Uterus (tissue), 4 donors: ENCODE results near the gene SRSF11. TPM values are rescaled to one million over a fixed set of nuclear protein-coding genes. Genes with fewer than 3 reads are reported as not detected.
"Not testable (repeated sequence)": the region's sequence is repeated elsewhere in the genome, so short reads cannot be mapped to it uniquely, and the experiment has no call there.

ENCODE experiments used
- DNase-seq, 2 donors: peaks; one replicate each; pipeline ENCODE4 v3.0.0-alpha.2; 2019 to 2020
- H3K27ac ChIP-seq, 2 donors: fragments of 200-600 bp; sonication (generic); 1 replicate in 1 of 2; 2 replicates in 1 of 2; pipeline ENCODE4 v1.5.1; 2016 to 2018
- H3K27me3 ChIP-seq, 2 donors: fragments of 200-600 bp; sonication (generic); one replicate each; pipeline ENCODE4 v1.5.1; 2018 to 2019; ENCODE audit warnings: control low read depth in 1 of 2
- H3K36me3 ChIP-seq, 2 donors: fragments of 200-600 bp; sonication (generic); one replicate each; pipeline ENCODE4 v1.5.1; 2019; ENCODE audit warnings: control low read depth in 1 of 2
- H3K4me1 ChIP-seq, 2 donors: fragments of 200-600 bp; sonication (generic); one replicate each; pipeline ENCODE4 v1.5.1; 2018 to 2019; ENCODE audit warnings: control low read depth in 1 of 2
- H3K4me3 ChIP-seq, 2 donors: fragments of 200-600 bp; sonication (generic); 1 replicate in 1 of 2; 2 replicates in 1 of 2; pipeline ENCODE4 v1.5.1; 2018 to 2019; ENCODE audit warnings: mild to moderate bottlenecking in 1 of 2
- H3K9me3 ChIP-seq, 2 donors: fragments of 200-600 bp; sonication (generic); one replicate each; pipeline ENCODE4 v1.5.1; 2019; ENCODE audit warnings: control low read depth in 1 of 2
- CTCF ChIP-seq, 4 experiments: fragments of 200-600 bp in 2 of 4; fragments of 450-650 bp in 2 of 4; sonication (generic) in 2 of 4; IDR thresholded peaks; one replicate each; pipeline ENCODE4 v1.5.1; 2016 to 2019; ENCODE audit warnings: antibody characterized with exemption in 4 of 4, mild to moderate bottlenecking in 2 of 4, moderate library complexity in 1 of 4
- POLR2A ChIP-seq, 2 donors: fragments of 450-650 bp; IDR thresholded peaks; one replicate each; pipeline ENCODE4 v1.6.1; 2016; ENCODE audit warnings: antibody characterized with exemption in 2 of 2, mild to moderate bottlenecking in 1 of 2, moderate library complexity in 1 of 2
- intact Hi-C: fragments of 100-400 bp; cut with DNase I; formaldehyde crosslinking; loops from one replicate; pipeline ENCODE4 v1.15.1; 2023; ENCODE audit warnings: low total_unique reads
- total RNA-seq, 4 donors: library from RNA; depleted of rRNA in 3 of 4; stranded (reverse); fragments of >200 nt in 3 of 4; gene quantifications; one replicate each; pipeline versions ENCODE4 v1.1.0 to v1.2.4, GENCODE V29; 2014 to 2023
- donor health status: DM: yes; HTN: yes; CAD: no.

Gene SRSF11
- total RNA-seq, 4 donors from 2014 or later = 172 to 316 (median 237) TPM

- no peak for TF ChIP-seq CTCF (IDR thresholded peaks at IDR 0.05)
- no peak for TF ChIP-seq POLR2A (IDR thresholded peaks at IDR 0.05)
- intact Hi-C loops = no loop called here
- DNase-seq = no peak
- no peak overlapping the region for H3K27ac ChIP-seq
- H3K4me3 ChIP-seq = peak overlapping the region in 1 of 2 donors; percentile 82
- no peaks in the 10 kb centered on the region for H3K27me3 ChIP-seq
- no peaks in the 10 kb centered on the region for H3K9me3 ChIP-seq
- peaks cover 0 to 5% of the 10 kb centered on the region in 2 donors for H3K4me1 ChIP-seq
- H3K36me3 ChIP-seq = no peaks in the 10 kb centered on the region
Observed at GRCh38 chr1:70204139-70204538, 17.0 kb upstream of the SRSF11 start.

GRCh38 chr1:70204600-70204999 lies 16.6 kb upstream of the SRSF11 start:
- peak overlapping the region; percentile 66 to 82 for H3K4me3 ChIP-seq
- H3K4me1 ChIP-seq = peaks cover 0 to 5% of the 10 kb centered on the region in 2 donors
- H3K36me3 ChIP-seq = no peaks in the 10 kb centered on the region
- TF ChIP-seq POLR2A (IDR thresholded peaks at IDR 0.05) = no peak
- peak overlapping the region; percentile 83 to 87 for H3K27ac ChIP-seq
- intact Hi-C loops = no loop called here
- DNase-seq = no peak
- no peaks in the 10 kb centered on the region for H3K9me3 ChIP-seq
- H3K27me3 ChIP-seq = no peaks in the 10 kb centered on the region

DNA sequence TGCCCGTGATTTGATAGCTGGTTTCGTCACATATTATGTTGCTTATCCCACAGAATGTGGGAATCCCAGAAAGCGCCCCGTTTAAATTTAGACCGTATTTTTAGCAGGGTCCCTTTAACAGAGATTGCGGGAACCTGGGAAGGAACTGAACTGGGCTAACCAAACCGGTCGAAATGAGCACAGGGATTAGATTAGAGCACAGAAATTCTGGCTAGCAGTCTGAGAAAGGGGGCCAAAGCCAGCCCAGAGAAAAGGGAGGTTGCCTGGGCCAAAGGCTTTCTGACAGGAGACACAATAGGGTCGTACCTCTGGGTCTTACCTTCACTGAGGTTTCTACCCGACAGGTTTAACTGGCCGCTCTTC lies 16.1 kb upstream of the SRSF11 start:
- peaks cover 0 to 5% of the 10 kb centered on the region in 2 donors for H3K4me1 ChIP-seq

DNA sequence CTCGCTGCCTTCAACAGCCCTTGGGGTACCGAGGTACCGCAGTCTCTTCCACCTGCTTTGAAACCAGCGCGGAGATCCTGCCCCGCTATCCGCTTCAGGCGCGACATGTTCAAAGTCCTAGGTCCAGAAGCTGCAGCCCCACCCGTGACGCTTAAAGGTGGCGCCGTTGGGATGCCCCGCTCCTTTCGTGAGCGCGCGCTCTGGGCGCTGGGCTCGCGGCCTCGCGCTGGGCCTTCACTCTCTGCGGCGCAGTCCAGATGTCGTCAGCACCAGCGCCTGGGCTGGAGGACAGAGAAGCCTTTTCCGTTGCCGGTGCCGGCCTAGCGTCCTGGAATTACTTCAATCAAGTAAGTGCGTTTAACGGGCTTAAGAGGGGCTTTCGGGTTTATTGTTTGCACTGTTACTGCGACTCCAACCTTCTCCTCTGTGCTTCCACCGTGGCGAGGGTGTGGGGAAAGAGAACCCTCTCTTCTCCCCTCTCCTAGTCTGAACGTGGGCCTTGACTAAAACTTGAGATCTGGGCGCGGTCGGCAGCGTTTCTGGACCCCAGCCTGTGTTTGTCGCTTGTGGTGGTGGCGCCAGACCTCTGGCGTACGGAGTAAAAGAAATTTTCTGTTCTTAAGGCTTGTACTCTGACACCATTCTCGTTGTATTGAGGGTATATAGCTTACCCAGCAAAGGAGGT lies 15.6 kb upstream of the SRSF11 start, which contains the start of gene LRRC40:
Gene LRRC40 (minus strand): TSS at position 146 of the 685 bp plus-strand sequence. CDS start 39 bp downstream, at position 107.
- intact Hi-C loops = no loop called here
- H3K4me1 ChIP-seq = peaks cover 0 to 5% of the 10 kb centered on the region in 2 donors

More for the DNA sequence above, 16.1 kb upstream of the SRSF11 start:
- H3K36me3 ChIP-seq = no peaks in the 10 kb centered on the region
- DNase-seq = no peak
- H3K9me3 ChIP-seq = no peaks in the 10 kb centered on the region
- H3K27ac ChIP-seq = peak overlapping the region; percentile 83 to 87
- peak overlapping the region; percentile 66 to 82 for H3K4me3 ChIP-seq
- intact Hi-C loops = no loop called here
- no peak for TF ChIP-seq CTCF (IDR thresholded peaks at IDR 0.05)
- TF ChIP-seq POLR2A (IDR thresholded peaks at IDR 0.05) = no peak
- no peaks in the 10 kb centered on the region for H3K27me3 ChIP-seq

DNA sequence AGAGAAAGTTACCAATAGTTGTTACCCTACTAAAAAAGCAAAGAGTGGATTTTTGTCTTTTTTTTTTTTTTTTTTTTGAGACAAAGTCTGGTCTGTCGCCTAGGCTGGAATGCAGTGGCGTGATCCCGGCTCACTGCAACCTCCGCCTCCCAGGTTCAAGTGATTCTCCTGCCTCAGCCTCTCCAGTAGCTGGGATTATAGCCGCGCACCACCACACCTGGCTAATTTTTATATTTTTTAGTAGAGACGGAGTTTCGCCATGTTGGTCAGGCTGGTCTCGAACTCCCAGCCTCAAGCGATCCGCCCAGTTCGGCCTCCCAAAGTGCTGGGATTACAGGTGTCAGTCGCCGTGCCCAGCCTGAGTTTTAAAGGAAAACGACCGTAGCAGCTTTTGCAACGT lies 14.3 kb upstream of the SRSF11 start:
- H3K27ac ChIP-seq, intact Hi-C loops, H3K9me3 ChIP-seq, H3K27me3 ChIP-seq, DNase-seq, H3K4me1 ChIP-seq, H3K36me3 ChIP-seq: not testable (repeated sequence)
- H3K4me3 ChIP-seq = peak overlapping the region in 1 of 2 donors; percentile 1

More for the DNA sequence above, 15.6 kb upstream of the SRSF11 start, which contains the start of gene LRRC40:
- Histone ChIP-seq H3K27ac (peak within 1 kb of the TSS; percentile 83 to 87), H3K9me3 (no peaks in the 10 kb centered on the region), H3K36me3 (no peaks in the 10 kb centered on the region), H3K27me3 (no peaks in the 10 kb centered on the region), H3K4me3 (peak within 1 kb of the TSS; percentile 66 to 82)
- peak; percentile 93 to 97 for DNase-seq
- TF ChIP-seq CTCF (IDR thresholded peaks at IDR 0.05) (peak in 3 of 4 experiments; percentile 23 to 35 (median 26)), POLR2A (IDR thresholded peaks at IDR 0.05) (peak; percentile 38 to 66)

DNA sequence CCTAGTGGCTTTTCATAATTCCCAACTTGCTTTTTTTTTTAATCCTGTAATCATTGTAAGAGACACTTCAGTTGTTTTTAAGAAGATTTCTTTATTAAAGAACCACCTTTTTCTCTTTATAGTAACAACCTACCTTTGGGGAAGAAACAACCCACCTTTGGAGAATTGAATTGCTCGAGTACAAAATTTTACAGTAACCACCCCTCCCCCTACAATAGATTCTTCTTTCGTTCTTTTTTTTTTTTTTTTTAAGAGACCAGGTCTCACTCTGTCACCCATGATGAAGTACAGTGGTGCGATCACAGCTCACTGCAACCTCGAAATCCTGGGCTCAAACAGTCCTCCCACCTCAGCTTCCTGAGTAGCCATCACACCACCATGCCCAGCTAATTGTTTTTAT lies 13.7 kb upstream of the SRSF11 start:
- no peaks in the 10 kb centered on the region for H3K9me3 ChIP-seq
- H3K4me3 ChIP-seq = no peak overlapping the region
- peaks cover 0 to 5% of the 10 kb centered on the region in 2 donors for H3K4me1 ChIP-seq
- intact Hi-C loops = no loop called here
- TF ChIP-seq POLR2A (IDR thresholded peaks at IDR 0.05) (no peak), CTCF (IDR thresholded peaks at IDR 0.05) (no peak)
- H3K36me3 ChIP-seq = no peaks in the 10 kb centered on the region
- DNase-seq = no peak
- no peak overlapping the region for H3K27ac ChIP-seq
- no peaks in the 10 kb centered on the region for H3K27me3 ChIP-seq
